ENCODE measurements around the gene KLHL26.
A peak's percentile ranks its signal among the peaks of the same experiment; 100 is the strongest.
"Not testable (repeated sequence)": the region's sequence is repeated elsewhere in the genome, so short reads cannot be mapped to it uniquely, and the experiment has no call there.

Gene KLHL26

DNA sequence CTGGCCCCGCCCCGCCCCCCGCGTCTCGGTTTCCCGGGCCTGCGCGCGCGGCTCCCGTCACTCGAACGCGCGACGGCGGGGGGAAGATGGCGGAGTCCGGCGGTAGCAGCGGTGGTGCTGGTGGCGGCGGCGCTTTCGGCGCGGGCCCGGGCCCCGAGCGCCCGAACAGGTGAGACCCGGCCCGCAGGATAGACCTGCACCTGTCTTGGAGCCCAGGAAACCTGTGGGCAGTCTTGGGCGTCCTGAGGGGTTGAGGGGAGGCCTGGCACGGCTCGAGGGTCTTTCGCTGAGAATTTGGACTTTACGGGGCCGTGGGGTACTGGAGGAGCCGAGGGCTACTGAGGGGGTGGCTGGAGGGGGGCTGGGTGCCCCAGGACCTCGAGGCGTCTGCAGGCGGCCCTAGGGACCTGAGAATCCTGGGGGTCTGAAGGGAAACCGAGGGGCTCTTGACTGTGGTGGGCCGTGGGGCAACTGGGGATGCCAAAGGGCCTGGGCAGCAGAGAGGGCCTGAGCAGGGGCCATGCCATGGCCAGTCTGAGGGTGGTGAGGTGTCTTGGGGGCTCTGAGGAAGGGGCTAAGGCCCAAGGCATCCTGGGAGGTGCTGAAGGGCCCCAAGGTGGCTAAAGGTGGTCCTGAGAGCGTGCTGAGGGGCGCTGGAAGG lies at the start of gene KLHL26:
KLHL26 (plus strand) TSS at position 60 of the 661 bp plus-strand sequence; CDS start at position 87, 27 bp downstream.
- no peak for DNase-seq

- DNase-seq, result no peak
These were observed 49.3 kb upstream of the KLHL26 start for GRCh38 chr19:18587561-18587960.

GRCh38 chr19:18587962-18588610 lies 48.7 kb upstream of the KLHL26 start:
- DNase-seq, result no peak

GRCh38 chr19:18588611-18589379 lies 48.0 kb upstream of the KLHL26 start, which contains the start of gene REX1BD:
Gene REX1BD, plus strand, starts transcription at chr19:18588798. Its CDS starts 4 bp downstream, at chr19:18588802.
- DNase-seq, result peak; percentile 88 to 92

DNA sequence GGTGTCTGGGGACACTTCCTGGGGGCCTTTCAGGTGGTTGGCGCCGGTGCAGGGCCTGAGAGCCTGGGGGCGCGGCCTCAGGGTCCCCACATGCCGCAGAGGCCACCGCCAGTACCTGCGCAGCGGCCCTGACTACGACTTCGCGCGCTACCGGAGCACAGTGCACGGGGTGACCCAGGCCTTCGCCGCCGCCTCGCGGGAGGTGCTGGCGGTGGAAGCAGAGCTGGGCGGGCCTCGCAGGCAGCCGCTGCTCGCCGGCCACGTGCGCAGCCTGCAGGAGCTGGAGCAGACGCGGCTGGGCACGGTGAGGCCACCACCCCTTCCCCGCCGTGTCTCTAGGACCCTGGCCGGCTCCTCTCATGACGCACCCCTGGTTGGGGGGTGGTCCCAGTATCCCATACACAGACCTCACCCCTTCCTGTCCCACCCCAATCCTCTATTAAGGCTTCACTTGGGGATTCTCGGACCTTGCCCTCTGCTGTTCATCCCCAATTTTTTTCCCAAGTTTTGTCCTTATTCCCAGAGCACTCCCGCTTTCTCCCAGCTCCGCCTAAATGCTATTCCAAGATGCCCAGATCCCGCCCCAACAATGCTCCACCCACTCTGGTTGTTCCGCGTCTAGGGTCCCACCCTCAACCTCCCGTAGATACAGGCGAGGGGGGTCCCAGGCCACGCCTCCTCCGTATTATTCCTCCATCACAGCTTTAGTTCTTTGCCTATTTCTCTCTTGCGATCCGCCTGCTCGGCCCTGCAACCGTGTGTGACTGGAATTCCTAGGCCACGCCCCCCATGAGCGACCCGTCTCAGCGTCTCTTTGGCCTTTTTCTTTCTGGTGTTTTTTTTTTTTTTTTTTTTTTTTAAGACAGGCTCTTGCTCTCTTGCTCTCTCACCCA lies 47.2 kb upstream of the KLHL26 start:
- DNase-seq, result peak in 1 of 2 donors; percentile 72

- DNase-seq, result no peak
These were observed 46.3 kb upstream of the KLHL26 start for GRCh38 chr19:18590273-18591272.

DNA sequence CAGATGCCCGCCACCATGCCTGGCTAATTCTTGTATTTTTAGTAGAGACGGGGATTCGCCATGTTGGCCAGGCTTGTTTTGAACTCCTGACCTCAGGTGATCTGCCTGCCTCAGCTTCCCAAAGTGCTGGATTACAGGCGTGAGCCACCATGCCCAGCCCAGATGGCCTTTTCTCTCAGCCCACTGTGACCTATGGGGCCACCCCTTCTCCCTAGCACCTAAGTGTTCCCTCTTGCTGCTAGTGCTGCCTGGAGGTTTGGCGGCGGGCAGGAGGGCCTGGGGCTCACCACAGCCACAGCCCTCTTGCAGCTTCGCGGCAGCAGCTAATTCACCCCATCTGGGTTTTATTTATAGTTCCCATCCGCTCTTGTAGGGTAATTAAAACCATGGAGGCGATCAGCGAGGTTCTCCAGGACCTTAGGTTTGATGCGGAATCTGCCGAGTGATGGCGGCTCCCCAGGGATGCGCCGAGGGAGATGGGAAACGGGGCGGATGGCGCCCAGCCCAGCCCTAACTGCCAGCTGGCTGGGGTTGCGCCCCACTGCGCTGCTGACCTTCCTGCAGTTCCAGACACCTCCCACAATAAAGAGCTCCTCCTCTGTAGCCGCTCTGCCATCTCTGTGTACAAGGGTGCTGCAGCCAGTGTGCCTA lies 45.0 kb upstream of the KLHL26 start:
- DNase-seq, result no peak

DNA sequence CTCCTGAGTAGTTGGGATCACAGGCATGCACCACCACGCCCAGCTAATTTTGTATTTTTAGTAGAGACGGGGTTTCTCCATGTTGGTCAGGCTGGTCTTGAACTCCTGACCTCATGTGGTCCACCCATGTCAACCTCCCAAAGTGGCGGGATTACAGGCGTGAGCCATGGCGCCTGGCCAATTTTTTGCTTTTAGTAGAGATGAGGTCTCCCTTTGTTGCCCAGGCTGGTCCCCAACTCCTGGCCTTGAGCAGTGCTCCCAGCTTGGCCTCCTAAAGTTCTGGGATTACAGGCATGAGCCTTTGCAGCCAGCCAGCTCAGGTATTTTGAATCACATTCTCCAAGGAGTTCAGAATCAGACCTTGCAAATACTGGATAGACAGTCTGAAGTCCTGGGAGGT lies 44.1 kb upstream of the KLHL26 start:
- DNase-seq, result not testable (repeated sequence)

DNA sequence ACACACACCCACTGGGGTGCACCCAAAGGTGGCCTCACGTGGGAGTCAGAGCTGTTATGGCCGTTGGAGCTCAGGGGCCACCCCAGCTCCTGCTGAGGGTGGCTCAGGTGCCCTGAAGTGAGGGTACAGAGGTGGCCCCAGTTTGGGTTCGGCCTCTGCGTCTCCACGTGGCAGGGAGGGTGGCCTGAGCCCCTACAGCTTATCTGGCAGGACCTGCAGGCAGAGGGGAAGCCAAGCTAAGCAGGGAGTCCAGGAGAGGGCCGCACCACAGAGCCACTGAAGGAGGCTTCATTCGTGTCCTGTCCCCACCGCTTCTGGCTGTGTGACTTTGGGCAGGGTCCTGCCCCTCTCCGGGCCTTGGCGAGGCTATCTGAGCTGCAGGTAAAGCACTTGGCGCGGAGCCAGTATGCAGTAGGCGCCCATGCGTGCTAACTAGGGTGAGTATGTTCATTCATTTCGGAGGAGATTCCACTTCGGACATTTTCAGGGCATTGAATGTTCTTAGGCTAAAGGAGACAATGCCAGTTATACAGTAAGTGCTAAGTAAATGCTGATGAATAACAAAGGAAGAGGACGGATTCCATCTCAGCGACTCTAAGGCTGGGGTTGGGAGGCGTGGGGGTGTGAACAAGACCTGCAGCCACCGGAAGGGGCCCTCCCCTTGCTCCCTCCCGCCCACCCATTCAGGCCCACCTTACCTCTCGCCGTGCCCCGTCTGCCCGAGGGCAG lies 43.3 kb upstream of the KLHL26 start:
- no peak for DNase-seq

- peak; percentile 81 to 82 for DNase-seq
These were observed 42.6 kb upstream of the KLHL26 start for GRCh38 chr19:18594096-18594823.

DNA sequence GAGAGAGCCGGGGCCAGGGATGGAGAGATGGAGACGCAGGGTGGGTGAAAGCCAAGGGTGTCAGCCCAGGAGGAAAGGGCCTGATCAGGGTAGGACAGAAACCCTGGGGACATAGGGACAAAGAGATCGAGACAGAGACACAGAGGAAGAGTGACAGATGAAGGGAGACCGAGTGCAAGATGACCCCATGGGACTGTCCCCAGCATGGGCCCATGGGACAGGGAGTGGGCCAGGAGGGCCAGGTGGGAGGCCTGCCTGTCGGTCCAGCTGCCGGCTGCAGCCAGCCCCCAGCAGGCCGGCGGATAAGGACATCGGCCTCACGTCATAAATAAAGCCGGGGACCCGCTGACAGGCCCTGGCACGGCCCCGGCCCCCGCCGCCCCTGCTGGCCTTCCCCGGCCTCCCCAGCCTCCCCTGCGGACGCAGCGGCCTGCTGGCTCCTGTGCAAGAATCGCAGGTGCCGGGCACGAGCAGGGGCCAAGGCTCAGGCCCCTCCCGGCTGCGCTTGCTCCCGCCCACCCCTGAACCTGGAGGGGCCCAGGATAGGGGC lies 41.9 kb upstream of the KLHL26 start:
- no peak for DNase-seq

GRCh38 chr19:18595475-18595874 lies 41.4 kb upstream of the KLHL26 start:
- no peak for DNase-seq

- DNase-seq, result no peak
These were observed 40.1 kb upstream of the KLHL26 start for GRCh38 chr19:18596752-18597157.

DNA sequence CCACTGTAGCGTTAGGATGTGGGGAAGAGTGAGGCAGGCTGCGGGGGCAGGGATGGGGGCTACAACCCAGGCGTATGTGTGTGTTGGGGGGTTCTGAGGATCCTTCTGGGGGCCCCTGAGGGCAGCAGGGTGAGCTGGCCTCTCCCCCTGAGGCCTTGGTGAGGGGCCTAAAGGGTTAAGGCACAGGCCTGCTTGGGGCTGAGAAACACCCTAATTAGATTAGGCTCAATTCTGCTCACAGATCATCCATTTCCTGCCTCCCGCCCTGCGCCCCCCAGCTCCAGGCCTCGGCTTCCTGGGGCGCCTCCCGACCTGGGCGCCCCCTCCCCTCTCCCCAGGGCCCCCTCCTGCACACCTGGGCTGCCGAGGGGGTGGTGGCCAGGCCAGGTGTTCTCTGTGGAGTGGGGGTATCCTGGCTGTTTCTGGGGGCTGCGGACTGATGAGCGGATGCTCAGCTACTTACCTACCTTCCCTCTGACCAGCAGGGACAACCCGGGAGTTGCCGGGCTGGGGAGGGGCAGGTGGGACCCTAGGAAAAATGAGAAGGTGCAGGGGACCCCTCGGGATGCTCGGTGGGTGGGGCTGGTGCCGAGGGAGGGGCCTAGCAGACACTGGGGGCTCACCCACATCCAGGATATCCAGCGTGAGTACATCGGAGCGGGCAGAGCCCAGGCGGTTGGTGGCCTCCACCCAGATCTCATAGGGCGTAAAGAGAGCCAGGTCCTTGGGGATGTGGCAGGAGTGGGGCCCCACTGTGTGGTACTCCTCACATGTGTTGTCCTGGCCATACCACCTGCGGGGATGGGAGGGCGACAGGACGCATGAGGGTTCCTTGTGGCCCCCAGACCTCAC lies 38.8 kb upstream of the KLHL26 start:
- DNase-seq, result no peak

- DNase-seq, result no peak
These were observed 37.3 kb upstream of the KLHL26 start for GRCh38 chr19:18599485-18599884.

DNA sequence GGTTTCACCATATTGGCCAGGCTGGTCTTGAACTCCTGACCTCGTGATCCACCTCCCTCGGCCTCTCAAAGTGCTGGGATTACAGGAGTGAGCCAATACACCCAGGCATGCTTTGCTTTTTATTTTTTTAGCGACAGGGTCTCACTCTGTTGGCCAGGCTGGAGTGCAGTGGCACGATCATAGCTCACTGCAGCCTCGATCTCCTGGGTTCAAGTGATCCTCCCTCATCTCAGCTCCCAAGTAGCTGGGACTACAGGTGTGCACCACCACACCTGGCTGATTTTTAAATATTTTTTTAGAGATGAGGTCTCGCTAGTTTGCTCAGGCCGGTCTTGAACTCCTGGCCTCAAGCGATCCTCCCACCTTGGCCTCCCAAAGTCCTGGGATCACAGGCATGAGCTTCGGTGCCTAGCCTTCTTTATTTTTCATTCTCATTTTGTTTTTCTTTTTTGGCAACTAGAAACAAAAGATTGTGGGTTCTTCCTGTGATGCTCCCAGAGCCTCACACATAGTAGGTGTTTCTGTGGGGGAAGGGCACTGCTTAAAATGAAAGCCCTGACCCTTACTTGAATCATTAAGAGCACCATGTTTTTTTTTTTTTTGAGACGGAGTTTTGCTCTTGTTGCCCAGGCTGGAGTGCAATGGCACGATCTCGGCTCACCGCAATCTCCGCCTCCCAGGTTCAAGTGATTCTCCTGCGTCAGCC lies 36.0 kb upstream of the KLHL26 start:
- not testable (repeated sequence) for DNase-seq

DNA sequence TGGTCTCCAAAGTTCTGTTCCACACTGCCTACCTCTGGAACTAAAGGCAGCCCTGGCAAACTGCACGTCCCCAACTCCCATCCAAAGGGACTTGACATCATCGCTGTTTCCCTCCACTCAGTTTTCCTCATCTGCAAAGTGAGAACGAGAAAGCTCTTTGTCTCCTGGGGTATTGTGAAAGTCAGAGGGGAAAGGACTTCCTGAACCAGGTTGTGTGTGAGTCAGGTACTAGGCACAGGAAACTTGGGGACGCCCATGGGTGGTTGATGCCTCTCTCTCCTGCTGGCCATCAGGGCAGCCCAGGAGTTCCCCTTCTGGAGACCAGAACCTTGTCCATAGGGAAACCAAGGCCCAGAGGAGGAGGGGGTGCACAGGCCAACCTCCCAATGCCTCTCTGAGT lies 35.0 kb upstream of the KLHL26 start:
- DNase-seq, result no peak
